OCI-LY7 (cell line): ENCODE data around the gene WNT2. TPM values are rescaled to one million over a fixed set of nuclear protein-coding genes. Genes with fewer than 3 reads are reported as not detected.

Experiments
- BruUV-seq: library from RNA; stranded (reverse); fragments of 400-500 nt; replicated peaks from 2 replicates; lab custom pipeline; 2021; lab: Mats Ljungman, UMichigan
- CTCF ChIA-PET: fragments of 300-600 bp; sonication (Branson Sonifier 250); formaldehyde crosslinking; loops from one replicate; lab custom pipeline; 2022; ENCODE audit warnings: antibody characterized with exemption; ENCODE audit not compliant: unreplicated experiment; lab: Charles Lee
- POLR2A ChIA-PET: fragments of 300-600 bp; sonication (Branson Sonifier 250); formaldehyde crosslinking; loops from one replicate; lab custom pipeline; 2022; ENCODE audit warnings: antibody characterized with exemption; lab: Charles Lee
- DNase-seq: peaks from one replicate; pipeline ENCODE4 v3.0.0-alpha.2; 2015; ENCODE audit warnings: low spot score
- H2AFZ ChIP-seq: fragments of 200-600 bp; sonication (generic), shearing (Covaris generic); 2 replicates; pipeline ENCODE4 v1.6.1; 2014; ENCODE audit warnings: mild to moderate bottlenecking, antibody characterized with exemption, low read length, moderate library complexity
- H3K27ac ChIP-seq: fragments of 200-600 bp; sonication (generic); 2 replicates; pipeline ENCODE4 v1.5.1; 2014; ENCODE audit warnings: mixed run types, low read depth, mild to moderate bottlenecking, moderate library complexity, low read length, inconsistent platforms; ENCODE audit not compliant: poor library complexity, severe bottlenecking
- H3K36me3 ChIP-seq: fragments of 200-600 bp; sonication (generic); 2 replicates; pipeline ENCODE4 v1.6.1; 2014; ENCODE audit warnings: mild to moderate bottlenecking, antibody characterized with exemption, low read length, moderate library complexity, mixed read lengths; ENCODE audit not compliant: insufficient read depth
- H3K4me1 ChIP-seq: fragments of 200-600 bp; sonication (generic); 2 replicates; pipeline ENCODE4 v1.5.1; 2014; ENCODE audit warnings: mild to moderate bottlenecking, low read length; ENCODE audit not compliant: insufficient read depth, poor library complexity, severe bottlenecking
- H3K4me2 ChIP-seq: fragments of 200-600 bp; sonication (generic); 2 replicates; pipeline ENCODE4 v1.6.1; 2014; ENCODE audit warnings: mild to moderate bottlenecking, low read length
- H3K4me3 ChIP-seq: fragments of 200-600 bp; sonication (generic); 2 replicates; pipeline ENCODE4 v1.5.1; 2014; ENCODE audit warnings: mild to moderate bottlenecking, low read depth, low read length; ENCODE audit not compliant: poor library complexity, severe bottlenecking
- H3K79me2 ChIP-seq: fragments of 200-600 bp; sonication (generic); 2 replicates; pipeline ENCODE4 v1.6.1; 2016; ENCODE audit warnings: low read depth, mild to moderate bottlenecking, low read length, moderate library complexity, mixed read lengths; ENCODE audit not compliant: insufficient read depth
- H3K9me2 ChIP-seq: fragments of 200-600 bp; sonication (generic); 2 replicates; pipeline ENCODE4 v1.6.1; 2016; ENCODE audit warnings: mild to moderate bottlenecking, low read length, mixed read lengths; ENCODE audit not compliant: insufficient read depth
- H3K9me3 ChIP-seq: fragments of 200-600 bp; sonication (generic); 2 replicates; pipeline ENCODE4 v1.6.1; 2014; ENCODE audit warnings: mild to moderate bottlenecking, mixed run types, low read length, mixed read lengths
- H4K20me1 ChIP-seq: fragments of 200-600 bp; sonication (generic); 2 replicates; pipeline ENCODE4 v1.6.1; 2014; ENCODE audit warnings: mild to moderate bottlenecking, antibody characterized with exemption, low read length, moderate library complexity, mixed read lengths; ENCODE audit not compliant: insufficient read depth
- EZH2phosphoT487 ChIP-seq: fragments of 200-600 bp; sonication (generic); IDR thresholded peaks from 2 replicates; pipeline ENCODE4 v1.6.1; 2018; ENCODE audit warnings: low read depth, borderline replicate concordance, mild to moderate bottlenecking, mixed run types, antibody characterized with exemption, low read length, moderate library complexity, mixed read lengths
- intact Hi-C: fragments of 100-400 bp; cut with micrococcal nuclease; formaldehyde crosslinking; loops from one replicate; pipeline ENCODE4 v1.10.0; 2022; ENCODE audit not compliant: unreplicated experiment
- total RNA-seq, 2 experiments: library from RNA; depleted of rRNA in 1 of 2; stranded (reverse); fragments of >200 nt in 1 of 2; shearing (Covaris generic) in 1 of 2; gene quantifications; 2 replicates each; pipeline ENCODE4 v1.2.3, GENCODE V29; 2014 to 2022
- TF ChIP-seq, protein P1 (sequence below): fragments of 200-600 bp; sonication (generic); conservative IDR thresholded peaks from 2 replicates; pipeline ENCODE4 v1.5.1; 2014; ENCODE audit warnings: mild to moderate bottlenecking, antibody characterized with exemption, low read length, moderate library complexity, mixed read lengths

Gene WNT2
- total RNA-seq, 2 experiments from 2014 or later: not detected

DNA sequence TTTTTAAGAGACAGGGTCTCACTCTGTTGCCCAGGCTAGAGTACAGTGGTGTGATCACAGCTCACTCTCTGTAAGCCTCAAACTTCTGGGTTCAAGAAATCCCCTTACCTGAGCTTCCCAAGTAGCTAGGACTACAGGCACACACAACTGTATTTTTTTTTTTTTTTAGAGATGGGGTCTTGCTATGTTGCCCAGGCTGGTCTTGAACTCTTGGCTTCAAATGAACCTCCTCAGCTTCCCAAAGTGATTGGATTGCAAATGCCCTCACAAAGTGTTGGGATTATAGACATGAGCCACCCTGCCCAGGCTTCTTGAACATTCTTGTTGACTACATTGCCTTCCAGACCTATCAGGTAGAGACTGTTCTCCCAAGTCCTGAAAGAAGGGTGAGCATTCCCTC is 72.6 kb downstream of the WNT2 start:
- no peak for TF ChIP-seq EZH2phosphoT487
- no peak overlapping the region for H3K27ac ChIP-seq
- H4K20me1 ChIP-seq: no peaks in the 10 kb centered on the region
- H3K79me2 ChIP-seq: no peaks in the 10 kb centered on the region
- intact Hi-C loops: no loop called here
- ChIA-PET CTCF (no interaction called here), POLR2A (interaction anchor here (0.8 to 1.1 kb wide), 3 partner anchors 14 to 124 kb away, joined by 3 read pairs; no protein-coding TSS in a partner anchor)
- DNase-seq: no peak
- no peak overlapping the region for H2AFZ ChIP-seq
- no peak overlapping the region for H3K4me2 ChIP-seq
- H3K4me3 ChIP-seq: no peak overlapping the region
- no peaks in the 10 kb centered on the region for H3K9me3 ChIP-seq
- H3K36me3 ChIP-seq: no peaks in the 10 kb centered on the region
- no peaks in the 10 kb centered on the region for H3K9me2 ChIP-seq
- no TSS peak for BruUV-seq
- no peaks in the 10 kb centered on the region for H3K4me1 ChIP-seq

DNA sequence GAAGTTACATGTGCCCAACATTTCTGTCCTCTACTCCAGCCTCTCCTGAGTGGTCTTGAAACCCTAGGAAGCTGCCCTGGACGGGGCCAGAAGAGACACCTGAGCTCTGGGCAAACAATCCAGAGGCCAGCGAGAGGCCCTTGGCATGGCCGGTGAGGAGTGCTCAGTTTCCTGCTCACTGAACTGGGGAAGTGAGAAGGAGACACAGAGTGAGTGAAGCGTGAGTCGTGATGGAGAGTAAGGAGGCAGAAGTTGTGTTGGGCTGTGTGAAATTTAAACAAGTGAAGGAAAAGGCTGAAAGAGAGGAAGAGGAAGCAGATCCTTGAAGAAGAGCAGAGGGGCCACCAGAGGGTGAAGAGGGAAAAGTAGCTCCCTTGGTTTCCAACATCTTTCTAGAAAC is 73.2 kb downstream of the WNT2 start:
- BruUV-seq: no TSS peak
- CTCF ChIA-PET: no interaction called here
- Histone ChIP-seq H3K4me1 (no peaks in the 10 kb centered on the region), H3K9me3 (no peaks in the 10 kb centered on the region), H3K36me3 (no peaks in the 10 kb centered on the region), H3K9me2 (no peaks in the 10 kb centered on the region), H3K27ac (no peak overlapping the region), H2AFZ (no peak overlapping the region), H4K20me1 (no peaks in the 10 kb centered on the region), H3K4me2 (no peak overlapping the region), H3K79me2 (no peaks in the 10 kb centered on the region), H3K4me3 (no peak overlapping the region)
- no peak for DNase-seq
- POLR2A ChIA-PET: interaction anchor here (0.8 kb wide), 1 partner anchor 15 kb away, joined by 3 read pairs; no protein-coding TSS in a partner anchor
- intact Hi-C loops: no loop called here
- TF ChIP-seq EZH2phosphoT487: no peak
- TF ChIP-seq, protein P1, sequence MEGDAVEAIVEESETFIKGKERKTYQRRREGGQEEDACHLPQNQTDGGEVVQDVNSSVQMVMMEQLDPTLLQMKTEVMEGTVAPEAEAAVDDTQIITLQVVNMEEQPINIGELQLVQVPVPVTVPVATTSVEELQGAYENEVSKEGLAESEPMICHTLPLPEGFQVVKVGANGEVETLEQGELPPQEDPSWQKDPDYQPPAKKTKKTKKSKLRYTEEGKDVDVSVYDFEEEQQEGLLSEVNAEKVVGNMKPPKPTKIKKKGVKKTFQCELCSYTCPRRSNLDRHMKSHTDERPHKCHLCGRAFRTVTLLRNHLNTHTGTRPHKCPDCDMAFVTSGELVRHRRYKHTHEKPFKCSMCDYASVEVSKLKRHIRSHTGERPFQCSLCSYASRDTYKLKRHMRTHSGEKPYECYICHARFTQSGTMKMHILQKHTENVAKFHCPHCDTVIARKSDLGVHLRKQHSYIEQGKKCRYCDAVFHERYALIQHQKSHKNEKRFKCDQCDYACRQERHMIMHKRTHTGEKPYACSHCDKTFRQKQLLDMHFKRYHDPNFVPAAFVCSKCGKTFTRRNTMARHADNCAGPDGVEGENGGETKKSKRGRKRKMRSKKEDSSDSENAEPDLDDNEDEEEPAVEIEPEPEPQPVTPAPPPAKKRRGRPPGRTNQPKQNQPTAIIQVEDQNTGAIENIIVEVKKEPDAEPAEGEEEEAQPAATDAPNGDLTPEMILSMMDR: no peak

DNA sequence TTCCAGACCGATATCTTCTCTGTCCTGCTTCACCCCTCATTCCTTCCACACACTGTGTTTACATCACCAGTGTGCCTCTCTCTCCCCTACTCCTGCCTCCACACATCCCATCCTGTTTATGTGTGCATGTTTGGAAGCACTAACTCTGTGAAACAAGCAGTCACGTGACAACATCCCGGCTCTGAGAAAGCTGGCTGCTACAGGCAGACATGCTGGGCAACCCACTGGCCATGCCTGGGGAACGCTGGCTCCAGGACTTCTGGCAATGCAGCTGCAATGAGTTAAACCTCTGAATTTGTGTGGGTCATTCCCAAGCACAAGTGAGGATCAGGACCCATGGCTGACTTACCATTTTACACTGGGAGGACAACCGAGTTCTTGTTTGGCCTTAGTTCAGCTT is 74.0 kb downstream of the WNT2 start:
- ChIA-PET CTCF (no interaction called here), POLR2A (no interaction called here)
- Histone ChIP-seq H3K36me3 (no peaks in the 10 kb centered on the region), H3K4me3 (no peak overlapping the region), H3K9me3 (0 out of 2 replicates have a peak, but pooled peaks cover 3% of the 10 kb centered on the region), H3K9me2 (no peaks in the 10 kb centered on the region), H2AFZ (no peak overlapping the region), H3K27ac (no peak overlapping the region), H3K79me2 (no peaks in the 10 kb centered on the region), H3K4me1 (no peaks in the 10 kb centered on the region), H4K20me1 (no peaks in the 10 kb centered on the region), H3K4me2 (no peak overlapping the region)
- BruUV-seq: no TSS peak
- TF ChIP-seq, protein P1: no peak
- TF ChIP-seq EZH2phosphoT487: no peak
- intact Hi-C loops: no loop called here
- DNase-seq: no peak
